GM12864 (cell line): ENCODE results near the gene ALX1.
"Not testable (repeated sequence)": the region's sequence is repeated elsewhere in the genome, so short reads cannot be mapped to it uniquely, and the experiment has no call there.

Experiments used
- DNase-seq: peaks from one replicate; pipeline ENCODE4 v3.0.0-alpha.2; 2011; ENCODE audit warnings: low read depth
- H3K4me3 ChIP-seq: 2 replicates; pipeline ENCODE4 v1.5.1; 2011; ENCODE audit warnings: mild to moderate bottlenecking, low read depth, low read length, control low read depth
- TF ChIP-seq, protein P1 (sequence below): IDR thresholded peaks from 2 replicates; pipeline ENCODE4 v1.5.1; 2011; ENCODE audit warnings: low read depth, mild to moderate bottlenecking, moderate library complexity, low read length, control low read depth, inconsistent platforms; ENCODE audit errors: missing control alignments

Gene ALX1

GRCh38 chr12:85299053-85299452, 19.0 kb downstream of the ALX1 start:
- TF ChIP-seq, protein P1, sequence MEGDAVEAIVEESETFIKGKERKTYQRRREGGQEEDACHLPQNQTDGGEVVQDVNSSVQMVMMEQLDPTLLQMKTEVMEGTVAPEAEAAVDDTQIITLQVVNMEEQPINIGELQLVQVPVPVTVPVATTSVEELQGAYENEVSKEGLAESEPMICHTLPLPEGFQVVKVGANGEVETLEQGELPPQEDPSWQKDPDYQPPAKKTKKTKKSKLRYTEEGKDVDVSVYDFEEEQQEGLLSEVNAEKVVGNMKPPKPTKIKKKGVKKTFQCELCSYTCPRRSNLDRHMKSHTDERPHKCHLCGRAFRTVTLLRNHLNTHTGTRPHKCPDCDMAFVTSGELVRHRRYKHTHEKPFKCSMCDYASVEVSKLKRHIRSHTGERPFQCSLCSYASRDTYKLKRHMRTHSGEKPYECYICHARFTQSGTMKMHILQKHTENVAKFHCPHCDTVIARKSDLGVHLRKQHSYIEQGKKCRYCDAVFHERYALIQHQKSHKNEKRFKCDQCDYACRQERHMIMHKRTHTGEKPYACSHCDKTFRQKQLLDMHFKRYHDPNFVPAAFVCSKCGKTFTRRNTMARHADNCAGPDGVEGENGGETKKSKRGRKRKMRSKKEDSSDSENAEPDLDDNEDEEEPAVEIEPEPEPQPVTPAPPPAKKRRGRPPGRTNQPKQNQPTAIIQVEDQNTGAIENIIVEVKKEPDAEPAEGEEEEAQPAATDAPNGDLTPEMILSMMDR, result no peak
- H3K4me3 ChIP-seq, result no peak overlapping the region
- no peak for DNase-seq

DNA sequence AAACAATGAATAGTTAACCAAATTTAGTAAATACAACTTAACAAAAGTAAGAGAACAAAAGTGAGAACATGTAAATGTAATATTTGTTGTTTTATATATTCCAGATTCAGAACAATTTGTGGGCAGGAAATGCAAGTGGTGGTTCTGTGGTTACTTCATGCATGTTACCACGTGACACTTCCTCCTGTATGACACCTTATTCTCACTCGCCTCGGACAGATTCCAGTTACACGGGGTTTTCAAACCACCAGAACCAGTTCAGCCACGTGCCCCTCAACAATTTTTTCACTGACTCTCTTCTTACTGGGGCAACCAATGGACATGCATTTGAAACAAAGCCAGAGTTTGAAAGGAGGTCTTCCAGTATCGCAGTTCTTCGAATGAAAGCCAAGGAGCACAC, 21.0 kb downstream of the ALX1 start:
- H3K4me3 ChIP-seq, result no peak overlapping the region
- DNase-seq, result no peak

GRCh38 chr12:85308374-85308773, 28.4 kb downstream of the ALX1 start:
- no peak overlapping the region for H3K4me3 ChIP-seq
- DNase-seq, result no peak
- TF ChIP-seq, protein P1, result no peak

More for the DNA sequence above, 21.0 kb downstream of the ALX1 start:
- TF ChIP-seq, protein P1, result no peak

- TF ChIP-seq, protein P1, result no peak
- H3K4me3 ChIP-seq, result no peak overlapping the region
Observed at GRCh38 chr12:85309125-85309566, 29.1 kb downstream of the ALX1 start.

GRCh38 chr12:85310025-85310424, 30.0 kb downstream of the ALX1 start:
- no peak overlapping the region for H3K4me3 ChIP-seq
- TF ChIP-seq, protein P1, result no peak

More at GRCh38 chr12:85309125-85309566, 29.1 kb downstream of the ALX1 start:
- no peak for DNase-seq

DNA sequence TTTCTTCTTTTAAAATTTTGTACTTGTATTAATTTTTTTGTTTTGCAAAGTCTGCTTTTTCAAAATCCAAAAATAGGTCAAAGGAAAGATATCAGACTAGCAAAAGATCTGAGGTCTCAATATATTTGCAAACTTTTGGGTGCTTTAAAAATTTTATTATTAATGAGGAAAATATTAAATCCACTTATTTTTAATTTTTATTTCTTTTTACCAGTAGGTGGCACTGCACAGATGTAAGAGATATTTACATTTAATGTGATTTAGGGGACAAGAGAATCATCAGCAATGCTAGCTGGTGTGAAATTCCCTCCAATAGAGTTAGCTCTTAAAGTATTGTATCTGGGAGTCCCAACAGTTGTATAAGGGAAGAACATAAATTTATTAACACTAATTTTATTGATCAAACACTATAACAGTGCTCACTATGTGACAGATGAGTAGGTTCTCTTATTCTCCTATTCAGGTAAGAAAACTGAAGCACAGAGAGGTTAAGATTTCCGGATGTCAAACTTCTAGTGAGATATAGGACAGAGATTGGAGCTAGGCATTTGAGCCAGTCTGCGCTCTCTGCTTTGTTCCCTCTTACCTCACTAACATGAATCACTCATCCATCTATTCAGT, 30.5 kb downstream of the ALX1 start:
- no peak overlapping the region for H3K4me3 ChIP-seq
- TF ChIP-seq, protein P1, result no peak
- DNase-seq, result no peak

More at GRCh38 chr12:85310025-85310424, 30.0 kb downstream of the ALX1 start:
- no peak for DNase-seq

GRCh38 chr12:85317866-85318636, 38.0 kb downstream of the ALX1 start:
- H3K4me3 ChIP-seq, DNase-seq: not testable (repeated sequence)
